ENCODE data around the gene NCSTN. TPM values are rescaled to one million over a fixed set of nuclear protein-coding genes. Genes with fewer than 3 reads are reported as not detected.

Gene NCSTN
- total RNA-seq, 2 experiments from 2014 or later, result 54.9 to 56.6 TPM

GRCh38 chr1:160404094-160404493 is 60.9 kb downstream of the NCSTN start:
- Mint-ChIP-seq H3K27ac (no peak overlapping the region), H3K4me1 (ENCODE audit: low read depth) (peaks cover 9% of the 10 kb centered on the region), H3K36me3 (ENCODE audit: low read depth) (no peaks in the 10 kb centered on the region), H3K27me3 (peaks cover 27% of the 10 kb centered on the region), H3K4me3 (no peak overlapping the region), H3K9me3 (no peaks in the 10 kb centered on the region)
- no peak overlapping the region for H3K4me3 ChIP-seq (ENCODE audit: low read length)
- H3K36me3 ChIP-seq (ENCODE audit: insufficient read depth, low read length), result no peaks in the 10 kb centered on the region
- ATAC-seq (ENCODE audit: poor library complexity) (no peak), DNase-seq (no peak)
- intact Hi-C loops (cut with DNase I, micrococcal nuclease), result no loop called here
- CTCF ChIA-PET, result no interaction called here
- no peaks in the 10 kb centered on the region for H3K9me3 ChIP-seq (ENCODE audit: control insufficient read depth in 1 of 2, insufficient read depth in 1 of 2, low read length in 2 of 2)
- peaks cover 15% of the 10 kb centered on the region for H3K4me1 ChIP-seq (ENCODE audit: insufficient read depth, low read length)
- POLR2A ChIA-PET, result no interaction called here
- no peak overlapping the region for H3K27ac ChIP-seq (ENCODE audit: low read depth in 1 of 2, low read length in 2 of 2)
- TF ChIP-seq CTCF (IDR thresholded peaks at IDR 0.05), result no peak
- peaks cover 17 to 26% of the 10 kb centered on the region in 2 experiments for H3K27me3 ChIP-seq (ENCODE audit: control insufficient read depth in 1 of 2, insufficient read depth in 2 of 2, low read length in 2 of 2)

GRCh38 chr1:160405331-160405877 is 62.2 kb downstream of the NCSTN start:
- Histone ChIP-seq H3K4me1 (ENCODE audit: insufficient read depth, low read length) (peaks cover 10% of the 10 kb centered on the region), H3K9me3 (ENCODE audit: control insufficient read depth in 1 of 2, insufficient read depth in 1 of 2, low read length in 2 of 2) (no peaks in the 10 kb centered on the region), H3K4me3 (ENCODE audit: low read length) (no peak overlapping the region), H3K27me3 (ENCODE audit: control insufficient read depth in 1 of 2, insufficient read depth in 2 of 2, low read length in 2 of 2) (peaks cover 8 to 18% of the 10 kb centered on the region in 2 experiments), H3K27ac (ENCODE audit: low read depth in 1 of 2, low read length in 2 of 2) (no peak overlapping the region), H3K36me3 (ENCODE audit: insufficient read depth, low read length) (no peaks in the 10 kb centered on the region)
- Mint-ChIP-seq H3K9me3 (no peaks in the 10 kb centered on the region), H3K36me3 (ENCODE audit: low read depth) (no peaks in the 10 kb centered on the region), H3K27me3 (peaks cover 24% of the 10 kb centered on the region), H3K4me3 (no peak overlapping the region), H3K4me1 (ENCODE audit: low read depth) (peaks cover 9% of the 10 kb centered on the region), H3K27ac (no peak overlapping the region)
- no peak for TF ChIP-seq CTCF (IDR thresholded peaks at IDR 0.05)
- intact Hi-C loops (cut with DNase I, micrococcal nuclease), result no loop called here
- ATAC-seq (ENCODE audit: poor library complexity) (no peak), DNase-seq (no peak)
- ChIA-PET CTCF (no interaction called here), POLR2A (no interaction called here)

- DNase-seq (no peak), ATAC-seq (ENCODE audit: poor library complexity) (no peak)
- Histone ChIP-seq H3K27ac (ENCODE audit: low read depth in 1 of 2, low read length in 2 of 2) (no peak overlapping the region), H3K36me3 (ENCODE audit: insufficient read depth, low read length) (no peaks in the 10 kb centered on the region), H3K4me3 (ENCODE audit: low read length) (no peak overlapping the region), H3K4me1 (ENCODE audit: insufficient read depth, low read length) (peaks cover 1% of the 10 kb centered on the region), H3K9me3 (ENCODE audit: control insufficient read depth in 1 of 2, insufficient read depth in 1 of 2, low read length in 2 of 2) (no peaks in the 10 kb centered on the region), H3K27me3 (ENCODE audit: control insufficient read depth in 1 of 2, insufficient read depth in 2 of 2, low read length in 2 of 2) (peaks cover 2 to 12% of the 10 kb centered on the region in 2 experiments)
- no peak overlapping the region for H3K27ac Mint-ChIP-seq
- no peak for TF ChIP-seq CTCF (IDR thresholded peaks at IDR 0.05)
- ChIA-PET POLR2A (no interaction called here), CTCF (no interaction called here)
- H3K36me3 Mint-ChIP-seq (ENCODE audit: low read depth), result no peaks in the 10 kb centered on the region
- H3K4me1 Mint-ChIP-seq (ENCODE audit: low read depth), result peaks cover 5% of the 10 kb centered on the region
- H3K4me3 Mint-ChIP-seq, result no peak overlapping the region
- H3K9me3 Mint-ChIP-seq, result no peaks in the 10 kb centered on the region
- peaks cover 19% of the 10 kb centered on the region for H3K27me3 Mint-ChIP-seq
- intact Hi-C loops (cut with DNase I, micrococcal nuclease), result no loop called here
These were observed 63.2 kb downstream of the NCSTN start for GRCh38 chr1:160406131-160406968.

All from CD4-positive, alpha-beta T cell (primary cell).